ENCODE data around the gene ZNF283. TPM values are rescaled to one million over a fixed set of nuclear protein-coding genes. Genes with fewer than 3 reads are reported as not detected.

The ZNF283 gene
- total RNA-seq, 1 donor, result 12.5 TPM

Other genes starting within 250 kb of the ZNF283 start
- 17.5 and 32.3 TPM in 2 replicates for gene IRGQ, start 231.2 kb upstream of the ZNF283 start, total RNA-seq (ENCODE audit: low replicate concordance)
- gene ZNF576, start 230.7 kb upstream of the ZNF283 start, total RNA-seq (ENCODE audit: low replicate concordance), result 10.0 and 10.3 TPM in 2 replicates
- gene SRRM5, start 215.2 kb upstream of the ZNF283 start, total RNA-seq (ENCODE audit: low replicate concordance), result 0.09 TPM in 1 of 2 replicates, not detected in the other
- 14.0 and 34.8 TPM in 2 replicates for gene ZNF428, start 207.7 kb upstream of the ZNF283 start, total RNA-seq (ENCODE audit: low replicate concordance)
- gene CADM4, start 187.5 kb upstream of the ZNF283 start, total RNA-seq (ENCODE audit: low replicate concordance), result 0.27 and 1.1 TPM in 2 replicates
- gene PLAUR, start 157.2 kb upstream of the ZNF283 start, total RNA-seq (ENCODE audit: low replicate concordance), result 46.3 and 73.6 TPM in 2 replicates
- not detected in 2 replicates for gene IRGC, start 111.2 kb upstream of the ZNF283 start, total RNA-seq (ENCODE audit: low replicate concordance)
- 18.6 and 25.0 TPM in 2 replicates for gene SMG9, start 72.4 kb upstream of the ZNF283 start, total RNA-seq (ENCODE audit: low replicate concordance)
- 1.2 and 39.9 TPM in 2 replicates for gene KCNN4, start 46.3 kb upstream of the ZNF283 start, total RNA-seq (ENCODE audit: low replicate concordance)
- gene LYPD5, start 24.9 kb upstream of the ZNF283 start, total RNA-seq (ENCODE audit: low replicate concordance), result 0.72 and 1.1 TPM in 2 replicates
- gene ZNF404, start 56.6 kb downstream of the ZNF283 start, total RNA-seq (ENCODE audit: low replicate concordance), result 4.1 and 4.6 TPM in 2 replicates
- gene ZNF45, start 108.0 kb downstream of the ZNF283 start, total RNA-seq (ENCODE audit: low replicate concordance), result 5.6 and 18.6 TPM in 2 replicates
- gene ZNF221, start 123.9 kb downstream of the ZNF283 start, total RNA-seq (ENCODE audit: low replicate concordance), result 4.9 and 8.7 TPM in 2 replicates
- gene ZNF155, start 156.9 kb downstream of the ZNF283 start, total RNA-seq (ENCODE audit: low replicate concordance), result 0.90 and 10.0 TPM in 2 replicates
- 5.2 and 6.1 TPM in 2 replicates for gene ZNF230, start 175.6 kb downstream of the ZNF283 start, total RNA-seq (ENCODE audit: low replicate concordance)
- gene ZNF222, start 198.1 kb downstream of the ZNF283 start, total RNA-seq (ENCODE audit: low replicate concordance), result 7.9 and 10.8 TPM in 2 replicates
- gene ZNF223, start 224.7 kb downstream of the ZNF283 start, total RNA-seq (ENCODE audit: low replicate concordance), result 6.5 and 34.9 TPM in 2 replicates
- 3.5 and 3.8 TPM in 2 replicates for gene ZNF284, start 244.8 kb downstream of the ZNF283 start, total RNA-seq (ENCODE audit: low replicate concordance)

All from fibroblast of the aortic adventitia (primary cell).